Left kidney (tissue), 8 donors: Measurements from ENCODE around the gene EYA4. TPM values are rescaled to one million over a fixed set of nuclear protein-coding genes. Genes with fewer than 3 reads are reported as not detected.

Experiments
- DNase-seq: peaks from one replicate; pipeline ENCODE4 v3.0.0-alpha.2; 2013
- long read RNA-seq, 8 donors: transcript quantifications; one replicate each; lab custom pipeline, GENCODE V29; 2026
- polyA plus RNA-seq: library from polyadenylated mRNA; unstranded; fragments of 120-200 nt; gene quantifications from one replicate; pipeline ENCODE4 v1.2.1, GENCODE V29; 2013; ENCODE audit not compliant: insufficient read length

EYA4 gene
- polyA plus RNA-seq, result 15.3 TPM
- long read RNA-seq, donor 1, partial matches to known transcripts, result 5 of 5 reads
- long read RNA-seq, donor 1, other reads (novel, unspliced or antisense), result 0 of 5 reads
- long read RNA-seq, donor 2, result 0 reads
- long read RNA-seq, donor 3, result 0 reads
- long read RNA-seq, donor 4, result 0 reads
- long read RNA-seq, donor 5, result 0 reads
- long read RNA-seq, donor 6, result 0 reads
- long read RNA-seq, donor 7, partial matches to known transcripts, result 6 of 6 reads
- long read RNA-seq, donor 7, other reads (novel, unspliced or antisense), result 0 of 6 reads
- long read RNA-seq, donor 8, partial matches to known transcripts, result 5 of 5 reads
- long read RNA-seq, donor 8, other reads (novel, unspliced or antisense), result 0 of 5 reads

- DNase-seq, result peak; percentile 53
Observed at GRCh38 chr6:133241086-133241900, at the start of gene EYA4. EYA4 (plus strand) TSS chr6:133241357; CDS start chr6:133274781, 33,424 bp downstream.

GRCh38 chr6:133193396-133193795 is 47.8 kb upstream of the EYA4 start:
- no peak for DNase-seq

- DNase-seq, result no peak
Observed at GRCh38 chr6:133198725-133199124, 42.4 kb upstream of the EYA4 start.

- no peak for DNase-seq
Observed at GRCh38 chr6:133201231-133201630, 39.9 kb upstream of the EYA4 start.

- no peak for DNase-seq
Observed at GRCh38 chr6:133202610-133203343, 38.4 kb upstream of the EYA4 start.

GRCh38 chr6:133203344-133203697 is 37.8 kb upstream of the EYA4 start:
- no peak for DNase-seq

GRCh38 chr6:133205304-133205703 is 35.9 kb upstream of the EYA4 start:
- DNase-seq, result no peak

GRCh38 chr6:133206942-133207341 is 34.2 kb upstream of the EYA4 start:
- DNase-seq, result no peak

GRCh38 chr6:133207754-133208153 is 33.4 kb upstream of the EYA4 start:
- no peak for DNase-seq

GRCh38 chr6:133208183-133208755 is 32.9 kb upstream of the EYA4 start:
- DNase-seq, result no peak

GRCh38 chr6:133214267-133214666 is 26.9 kb upstream of the EYA4 start:
- DNase-seq, result peak; percentile 8

- no peak for DNase-seq
Observed at GRCh38 chr6:133218852-133219251, 22.3 kb upstream of the EYA4 start.

GRCh38 chr6:133223452-133224029 is 17.6 kb upstream of the EYA4 start:
- no peak for DNase-seq

GRCh38 chr6:133225560-133225959 is 15.6 kb upstream of the EYA4 start:
- DNase-seq, result no peak

GRCh38 chr6:133227344-133227743 is 13.8 kb upstream of the EYA4 start:
- DNase-seq, result no peak

GRCh38 chr6:133230052-133230451 is 11.1 kb upstream of the EYA4 start:
- no peak for DNase-seq

- no peak for DNase-seq
Observed at GRCh38 chr6:133235221-133235620, 5.9 kb upstream of the EYA4 start.

GRCh38 chr6:133236932-133237331 is 4.2 kb upstream of the EYA4 start:
- DNase-seq, result no peak

GRCh38 chr6:133240511-133241085 is 559 bp upstream of the EYA4 start:
- DNase-seq, result peak; percentile 54

GRCh38 chr6:133241901-133242636 is 912 bp downstream of the EYA4 start:
- peak; percentile 21 for DNase-seq
